ENCODE results near the gene GRIK3.

- no peak for TF ChIP-seq CTCF (conservative IDR thresholded peaks at IDR 0.05; ENCODE audit: low read length)
- TF ChIP-seq EZH2phosphoT487 (IDR thresholded peaks at IDR 0.05; ENCODE audit: borderline replicate concordance): no peak
These were observed 258.6 kb downstream of the GRIK3 start for GRCh38 chr1:36775716-36776115.

Measured in Loucy (cell line).